Osteoblast (primary cell): ENCODE results near the gene SMG9. TPM values are rescaled to one million over a fixed set of nuclear protein-coding genes. Genes with fewer than 3 reads are reported as not detected.

ENCODE experiments used
- DNase-seq: peaks from one replicate; pipeline ENCODE4 v3.0.0; 2011; ENCODE audit warnings: low spot score, mixed read lengths; ENCODE audit not compliant: insufficient read length; ENCODE audit errors: missing footprints
- H2AFZ ChIP-seq: 2 replicates; pipeline ENCODE4 v1.6.0; 2011; ENCODE audit warnings: mild to moderate bottlenecking, low read length
- H3K27ac ChIP-seq: 2 replicates; pipeline ENCODE4 v1.5.1; 2011; ENCODE audit warnings: mild to moderate bottlenecking, low read depth, low read length, moderate library complexity
- H3K27me3 ChIP-seq: 2 replicates; pipeline ENCODE4 v1.6.0; 2012; ENCODE audit warnings: mild to moderate bottlenecking, control low read depth, inconsistent platforms, low read length, moderate library complexity; ENCODE audit not compliant: insufficient read depth
- H3K36me3 ChIP-seq: 2 replicates; pipeline ENCODE4 v1.5.1; 2011; ENCODE audit warnings: mild to moderate bottlenecking, low read length, control low read depth, moderate library complexity; ENCODE audit not compliant: insufficient read depth
- H3K4me1 ChIP-seq: 2 replicates; pipeline ENCODE4 v1.5.1; 2011; ENCODE audit warnings: mild to moderate bottlenecking, low read length, control low read depth, moderate library complexity; ENCODE audit not compliant: insufficient read depth
- H3K4me2 ChIP-seq: 2 replicates; pipeline ENCODE4 v1.6.0; 2011; ENCODE audit warnings: mild to moderate bottlenecking, low read length; ENCODE audit not compliant: insufficient read depth
- H3K4me3 ChIP-seq: fragments of 200-600 bp; sonication (generic); 3 replicates; pipeline ENCODE4 v1.5.1; 2012; ENCODE audit warnings: mild to moderate bottlenecking, low read length, inconsistent platforms; ENCODE audit not compliant: insufficient read depth
- H3K79me2 ChIP-seq: 2 replicates; pipeline ENCODE4 v1.6.0; 2012; ENCODE audit warnings: mild to moderate bottlenecking, low read length, control low read depth, inconsistent platforms; ENCODE audit not compliant: insufficient read depth
- H3K9me3 ChIP-seq: 2 replicates; pipeline ENCODE4 v1.5.1; 2011; ENCODE audit warnings: low read depth, low read length, control low read depth
- H4K20me1 ChIP-seq: 2 replicates; pipeline ENCODE4 v1.6.0; 2012; ENCODE audit warnings: mild to moderate bottlenecking, low read length, control low read depth; ENCODE audit not compliant: insufficient read depth
- CTCF ChIP-seq: IDR thresholded peaks from 2 replicates; pipeline ENCODE4 v1.5.1; 2011; ENCODE audit warnings: mild to moderate bottlenecking, low read depth, low read length, moderate library complexity; ENCODE audit errors: extremely low read depth
- total RNA-seq: library from RNA; depleted of rRNA; stranded (reverse); fragments of >200 nt; gene quantifications from 2 replicates; pipeline ENCODE4 v1.2.3, GENCODE V29; 2012

Gene SMG9
- total RNA-seq, 1 donor: 14.5 TPM

GRCh38 chr19:43699506-43700394, 55.0 kb downstream of the SMG9 start:
- peak overlapping the region; percentile 61 for H3K4me3 ChIP-seq
- H3K4me2 ChIP-seq: peak overlapping the region; percentile 80
- peaks cover 2% of the 10 kb centered on the region for H3K9me3 ChIP-seq

GRCh38 chr19:43697295-43697694, 57.5 kb downstream of the SMG9 start:
- peaks cover 3% of the 10 kb centered on the region for H3K27me3 ChIP-seq
- H3K9me3 ChIP-seq: peaks cover 4% of the 10 kb centered on the region
- no peak for DNase-seq
- H4K20me1 ChIP-seq: no peaks in the 10 kb centered on the region
- H3K27ac ChIP-seq: no peak overlapping the region
- H3K4me1 ChIP-seq: peaks cover 18% of the 10 kb centered on the region
- no peak overlapping the region for H3K4me2 ChIP-seq
- no peak for TF ChIP-seq CTCF
- H2AFZ ChIP-seq: no peak overlapping the region
- no peaks in the 10 kb centered on the region for H3K36me3 ChIP-seq
- H3K79me2 ChIP-seq: no peaks in the 10 kb centered on the region
- H3K4me3 ChIP-seq: no peak overlapping the region

More at GRCh38 chr19:43699506-43700394, 55.0 kb downstream of the SMG9 start:
- peak overlapping the region; percentile 94 for H2AFZ ChIP-seq
- H3K36me3 ChIP-seq: no peaks in the 10 kb centered on the region
- peak; percentile 56 for DNase-seq
- H3K27ac ChIP-seq: peak overlapping the region; percentile 75
- H3K27me3 ChIP-seq: no peaks in the 10 kb centered on the region
- TF ChIP-seq CTCF: no peak
- no peaks in the 10 kb centered on the region for H4K20me1 ChIP-seq
- H3K79me2 ChIP-seq: no peaks in the 10 kb centered on the region
- H3K4me1 ChIP-seq: peaks cover 21% of the 10 kb centered on the region

GRCh38 chr19:43695985-43696704, 58.6 kb downstream of the SMG9 start:
- no peak overlapping the region for H3K4me2 ChIP-seq
- no peaks in the 10 kb centered on the region for H3K36me3 ChIP-seq
- H3K27ac ChIP-seq: no peak overlapping the region
- peaks cover 14% of the 10 kb centered on the region for H3K4me1 ChIP-seq
- H3K4me3 ChIP-seq: no peak overlapping the region
- no peak overlapping the region for H2AFZ ChIP-seq
- H3K27me3 ChIP-seq: peaks cover 4% of the 10 kb centered on the region
- H3K9me3 ChIP-seq: peaks cover 14% of the 10 kb centered on the region
- TF ChIP-seq CTCF: no peak
- no peaks in the 10 kb centered on the region for H3K79me2 ChIP-seq
- no peak for DNase-seq
- no peaks in the 10 kb centered on the region for H4K20me1 ChIP-seq

- no peaks in the 10 kb centered on the region for H3K36me3 ChIP-seq
- peaks cover 4% of the 10 kb centered on the region for H3K27me3 ChIP-seq
- no peak for DNase-seq
- no peak overlapping the region for H3K27ac ChIP-seq
- TF ChIP-seq CTCF: no peak
- no peaks in the 10 kb centered on the region for H4K20me1 ChIP-seq
- no peaks in the 10 kb centered on the region for H3K79me2 ChIP-seq
- H3K4me3 ChIP-seq: no peak overlapping the region
- H3K4me1 ChIP-seq: peaks cover under 1% of the 10 kb centered on the region
- no peak overlapping the region for H3K4me2 ChIP-seq
- H3K9me3 ChIP-seq: peaks cover 15% of the 10 kb centered on the region
- no peak overlapping the region for H2AFZ ChIP-seq
These were observed 60.2 kb downstream of the SMG9 start for GRCh38 chr19:43694553-43694952.
